HG03175 (cell line): ENCODE measurements around the gene MYO3A.

Source experiments
- ATAC-seq: cut with Tn5 transposase; IDR thresholded peaks from one replicate; pipeline ENCODE4 v1.9.1; 2021; ENCODE audit warnings: mild to moderate bottlenecking, moderate library complexity; ENCODE audit not compliant: unreplicated experiment

The MYO3A gene

DNA sequence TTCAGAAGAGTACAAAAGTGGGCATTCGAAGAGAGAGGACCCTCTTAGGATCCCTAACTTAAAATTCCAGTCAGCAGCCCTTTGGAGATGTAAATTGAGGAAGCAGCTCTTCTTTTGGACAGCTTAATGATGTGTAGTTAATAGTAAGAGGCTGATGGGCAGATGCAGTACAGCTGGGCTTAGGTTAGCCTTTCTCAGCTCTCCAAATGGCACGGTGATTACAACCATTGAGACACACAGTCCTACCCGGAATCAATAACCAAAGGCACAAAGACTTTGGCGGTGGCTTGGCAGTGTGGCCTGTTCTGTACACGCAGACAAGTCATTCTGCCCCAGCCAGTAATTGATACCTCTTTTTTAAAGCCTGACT, 309.3 kb downstream of the MYO3A start:
- ATAC-seq: no peak

- no peak for ATAC-seq
Observed at GRCh38 chr10:26249681-26250080, 315.7 kb downstream of the MYO3A start.

DNA sequence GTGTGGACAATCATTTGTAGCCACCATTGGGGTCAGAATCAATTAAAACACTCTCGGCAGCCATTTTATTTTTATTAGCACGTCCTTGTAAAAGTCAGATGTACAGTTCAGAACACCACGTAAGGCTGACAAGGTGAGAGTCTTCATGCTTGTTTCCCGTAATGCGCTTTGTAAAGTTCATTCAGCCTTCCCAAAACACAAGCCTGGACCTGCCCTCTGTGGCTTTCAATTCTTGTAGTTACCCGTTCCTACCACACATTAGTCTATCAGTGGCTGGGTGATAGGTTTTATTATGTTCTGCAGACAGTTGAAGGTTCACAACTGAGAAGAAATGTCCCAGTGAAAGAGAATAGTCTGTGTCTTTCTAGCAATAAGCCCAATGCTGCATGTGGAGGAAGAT, 317.9 kb downstream of the MYO3A start:
- no peak for ATAC-seq

- ATAC-seq: no peak
Observed at GRCh38 chr10:26254616-26255015, 320.6 kb downstream of the MYO3A start.

DNA sequence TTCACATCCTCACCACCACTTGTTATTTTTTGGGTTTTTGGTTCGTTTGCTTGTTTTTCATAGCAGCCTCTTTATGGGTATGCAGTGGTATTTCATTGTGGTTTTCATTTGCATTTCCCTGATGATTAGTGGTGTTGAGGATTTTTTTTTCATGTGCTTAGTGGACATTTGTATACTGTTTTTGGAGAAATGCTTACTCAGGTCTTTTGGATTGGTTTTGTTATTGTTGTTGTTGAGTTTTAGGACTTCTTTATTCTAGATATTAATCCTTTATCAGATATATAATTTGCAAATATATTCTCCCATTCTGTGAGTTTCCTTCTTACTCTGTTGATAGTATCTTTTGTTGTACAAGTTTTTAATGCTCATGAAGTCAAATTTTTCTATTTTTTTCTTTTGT, 325.3 kb downstream of the MYO3A start:
- no peak for ATAC-seq
